ENCODE measurements around the gene MPPED1.

DNA sequence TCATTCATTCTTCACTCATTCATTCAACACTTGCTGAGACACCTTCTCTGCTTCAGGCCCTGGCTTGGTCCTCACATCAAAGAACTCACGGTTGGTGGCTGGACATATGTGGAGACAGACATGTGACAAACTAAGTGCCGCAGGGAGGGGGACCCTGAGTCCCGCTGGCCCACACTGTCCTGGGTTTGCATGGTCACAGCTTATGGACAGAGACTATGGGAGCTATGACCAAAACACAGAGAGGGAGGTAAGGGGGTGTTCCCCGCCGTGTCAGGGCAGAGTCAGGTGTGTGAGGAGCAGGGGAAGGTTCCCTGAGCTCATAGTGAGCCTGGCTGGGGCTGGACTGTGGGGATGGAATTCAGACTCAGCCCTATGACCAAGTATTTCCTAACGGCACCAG lies 123.1 kb downstream of the MPPED1 start:
- no peak for TF ChIP-seq USF2 (IDR thresholded peaks at IDR 0.05; ENCODE audit: low read depth, low read length)
- TF ChIP-seq USF2 (CRISPR knock-in tag; IDR thresholded peaks at IDR 0.05; ENCODE audit: borderline replicate concordance): no peak
- TF ChIP-seq ZFP36 (IDR thresholded peaks at IDR 0.05; ENCODE audit: borderline replicate concordance, low read depth, low read length, partially characterized antibody): no peak
- TF ChIP-seq NR2F6 (IDR thresholded peaks at IDR 0.05): no peak
- TF ChIP-seq NR2F6 (CRISPR knock-in tag; IDR thresholded peaks at IDR 0.05): no peak
